A375 (cell line): ENCODE data around the gene UNC13A. TPM values are rescaled to one million over a fixed set of nuclear protein-coding genes. Genes with fewer than 3 reads are reported as not detected.

ENCODE experiments used
- total RNA-seq: library from RNA; depleted of rRNA; stranded (reverse); fragments of >200 nt; shearing (Covaris generic); gene quantifications from 2 replicates; pipeline ENCODE4 v1.2.3, GENCODE V29; 2014; rRNA removed

The UNC13A gene
- 1.6 and 2.3 TPM in 2 replicates for total RNA-seq

GRCh38 chr19:17687857-17688784, at the start of gene UNC13A:
Gene UNC13A (minus strand): TSS chr19:17688354. CDS start chr19:17688199, 155 bp downstream.

GRCh38 chr19:17718947-17719711, 31.0 kb upstream of the UNC13A start, which contains the start of gene MAP1S:
Gene MAP1S (plus strand): TSS chr19:17719480. CDS start chr19:17719503, 23 bp downstream.

GRCh38 chr19:17555480-17555928, 132.7 kb downstream of the UNC13A start, which contains the start of gene COLGALT1:
Gene COLGALT1 (plus strand): TSS chr19:17555649. CDS start chr19:17555714, 65 bp downstream.

Other genes starting within 250 kb of the UNC13A start
- 0.05 TPM in 1 of 2 replicates, not detected in the other for gene TMEM221, start 239.7 kb downstream of the UNC13A start, total RNA-seq
- gene NXNL1, start 227.4 kb downstream of the UNC13A start, total RNA-seq: not detected in 2 replicates
- 28.9 and 32.2 TPM in 2 replicates for gene SLC27A1, start 217.8 kb downstream of the UNC13A start, total RNA-seq
- 84.4 and 113 TPM in 2 replicates for gene PGLS, start 176.7 kb downstream of the UNC13A start, total RNA-seq
- 102 and 106 TPM in 2 replicates for gene COLGALT1, start 132.7 kb downstream of the UNC13A start, total RNA-seq
- gene MAP1S, start 31.1 kb upstream of the UNC13A start, total RNA-seq: 20.5 and 42.6 TPM in 2 replicates
- 1.0 and 5.5 TPM in 2 replicates for gene FCHO1, start 63.1 kb upstream of the UNC13A start, total RNA-seq
- gene B3GNT3, start 106.8 kb upstream of the UNC13A start, total RNA-seq: not detected in 2 replicates
- not detected in 2 replicates for gene INSL3, start 133.2 kb upstream of the UNC13A start, total RNA-seq
- gene JAK3, start 159.6 kb upstream of the UNC13A start, total RNA-seq: 0.45 and 0.79 TPM in 2 replicates
- gene RPL18A, start 171.6 kb upstream of the UNC13A start, total RNA-seq: 3,291 and 3,402 TPM in 2 replicates
- gene SLC5A5, start 183.6 kb upstream of the UNC13A start, total RNA-seq: not detected in 2 replicates
- gene CCDC124, start 244.7 kb upstream of the UNC13A start, total RNA-seq: 109 and 144 TPM in 2 replicates